Fibroblast of lung (primary cell): Measurements from ENCODE around the gene EPHA5.

Experiments
- EZH2 ChIP-seq: IDR thresholded peaks from 2 replicates; pipeline ENCODE4 v1.5.1; 2012; ENCODE audit warnings: low read length, control low read depth, mild to moderate bottlenecking; ENCODE audit errors: missing control alignments
- TF ChIP-seq, protein P1 (sequence below), 2 donors: IDR thresholded peaks in 1 of 2; conservative IDR thresholded peaks in 1 of 2; 1 replicate in 1 of 2; 2 replicates in 1 of 2; pipeline ENCODE4 v1.5.1; 2011 to 2012; ENCODE audit warnings: low read length in 2 of 2, control low read depth in 1 of 2, inconsistent platforms in 1 of 2, low read depth in 1 of 2, mild to moderate bottlenecking in 1 of 2

GRCh38 chr4:65698631-65699030 lies 28.3 kb upstream of the EPHA5 start:
- TF ChIP-seq, protein P1, sequence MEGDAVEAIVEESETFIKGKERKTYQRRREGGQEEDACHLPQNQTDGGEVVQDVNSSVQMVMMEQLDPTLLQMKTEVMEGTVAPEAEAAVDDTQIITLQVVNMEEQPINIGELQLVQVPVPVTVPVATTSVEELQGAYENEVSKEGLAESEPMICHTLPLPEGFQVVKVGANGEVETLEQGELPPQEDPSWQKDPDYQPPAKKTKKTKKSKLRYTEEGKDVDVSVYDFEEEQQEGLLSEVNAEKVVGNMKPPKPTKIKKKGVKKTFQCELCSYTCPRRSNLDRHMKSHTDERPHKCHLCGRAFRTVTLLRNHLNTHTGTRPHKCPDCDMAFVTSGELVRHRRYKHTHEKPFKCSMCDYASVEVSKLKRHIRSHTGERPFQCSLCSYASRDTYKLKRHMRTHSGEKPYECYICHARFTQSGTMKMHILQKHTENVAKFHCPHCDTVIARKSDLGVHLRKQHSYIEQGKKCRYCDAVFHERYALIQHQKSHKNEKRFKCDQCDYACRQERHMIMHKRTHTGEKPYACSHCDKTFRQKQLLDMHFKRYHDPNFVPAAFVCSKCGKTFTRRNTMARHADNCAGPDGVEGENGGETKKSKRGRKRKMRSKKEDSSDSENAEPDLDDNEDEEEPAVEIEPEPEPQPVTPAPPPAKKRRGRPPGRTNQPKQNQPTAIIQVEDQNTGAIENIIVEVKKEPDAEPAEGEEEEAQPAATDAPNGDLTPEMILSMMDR (conservative IDR thresholded peaks at IDR 0.05 in 1 of 2, IDR thresholded peaks at IDR 0.05 in 1 of 2; ENCODE audit: low read depth in 1 of 2, low read length in 2 of 2), result no peak
- no peak for TF ChIP-seq EZH2
